Neural cell (in vitro differentiated cells): ENCODE results near the gene CNKSR1. TPM values are rescaled to one million over a fixed set of nuclear protein-coding genes. Genes with fewer than 3 reads are reported as not detected.

ENCODE experiments used
- H2AFZ ChIP-seq: fragments of 200-600, 300-800 bp; sonication (generic), shearing (Covaris generic); 2 replicates; pipeline ENCODE4 v1.6.0; 2014; ENCODE audit warnings: low read depth, mild to moderate bottlenecking, antibody characterized with exemption, low read length, moderate library complexity
- H3F3A ChIP-seq: fragments of 200-600 bp; shearing (Covaris generic); 2 replicates; pipeline ENCODE4 v1.6.1; 2016; ENCODE audit warnings: mild to moderate bottlenecking, moderate library complexity, mixed read lengths, antibody characterized with exemption, low read length; ENCODE audit not compliant: insufficient read depth, poor library complexity, severe bottlenecking
- H3K27ac ChIP-seq: fragments of 200-600, 300-800 bp; sonication (generic), shearing (Covaris generic); 2 replicates; pipeline ENCODE4 v1.5.1; 2014; ENCODE audit warnings: mild to moderate bottlenecking, low read length, moderate library complexity
- H3K27me3 ChIP-seq: fragments of 300-800, 200-600 bp; sonication (generic), shearing (Covaris generic); 2 replicates; pipeline ENCODE4 v1.6.0; 2014; ENCODE audit warnings: mild to moderate bottlenecking, low read depth, low read length, moderate library complexity; ENCODE audit not compliant: insufficient read depth
- H3K36me3 ChIP-seq: fragments of 300-800, 200-600 bp; sonication (generic), shearing (Covaris generic); 2 replicates; pipeline ENCODE4 v1.5.1; 2014; ENCODE audit warnings: mild to moderate bottlenecking, antibody characterized with exemption, low read length, moderate library complexity; ENCODE audit not compliant: insufficient read depth
- H3K4me2 ChIP-seq: fragments of 300-800, 200-600 bp; sonication (generic), shearing (Covaris generic); 2 replicates; pipeline ENCODE4 v1.6.0; 2014; ENCODE audit warnings: mild to moderate bottlenecking, low read length
- H3K4me3 ChIP-seq: fragments of 300-800, 200-600 bp; sonication (generic), shearing (Covaris generic); 2 replicates; pipeline ENCODE4 v1.5.1; 2014; ENCODE audit warnings: mild to moderate bottlenecking, low read length, moderate library complexity
- H3K79me2 ChIP-seq: fragments of 200-600 bp; shearing (Covaris generic); replicated peaks from 2 replicates; pipeline ENCODE4 v1.6.0; 2014; ENCODE audit warnings: mild to moderate bottlenecking, low read length, moderate library complexity; ENCODE audit not compliant: insufficient read depth
- H3K9ac ChIP-seq: fragments of 300-800, 200-600 bp; sonication (generic), shearing (Covaris generic); 2 replicates; pipeline ENCODE4 v1.6.1; 2016; ENCODE audit warnings: mild to moderate bottlenecking, low read length, mixed read lengths
- H3K9me2 ChIP-seq: fragments of 200-600 bp; shearing (Covaris generic); 2 replicates; pipeline ENCODE4 v1.6.1; 2016; ENCODE audit warnings: mild to moderate bottlenecking, low read length, mixed read lengths; ENCODE audit not compliant: insufficient read depth
- H3K9me3 ChIP-seq: fragments of 200-600, 300-800 bp; sonication (generic), shearing (Covaris generic); 2 replicates; pipeline ENCODE4 v1.6.1; 2016; ENCODE audit warnings: mild to moderate bottlenecking, mixed run types, low read length, moderate library complexity, mixed read lengths
- H4K20me1 ChIP-seq: fragments of 200-600 bp; shearing (Covaris generic); 2 replicates; pipeline ENCODE4 v1.6.1; 2016; ENCODE audit warnings: mild to moderate bottlenecking, mixed run types; ENCODE audit not compliant: insufficient read depth
- EP300 ChIP-seq: fragments of 450-650 bp; conservative IDR thresholded peaks from 2 replicates; pipeline ENCODE4 v1.6.1; 2014; ENCODE audit warnings: antibody characterized with exemption, mild to moderate bottlenecking, moderate library complexity; ENCODE audit not compliant: poor library complexity, severe bottlenecking
- EZH2 ChIP-seq: fragments of 200-600, 300-800 bp; shearing (Covaris generic), sonication (generic); IDR thresholded peaks from 2 replicates; pipeline ENCODE4 v1.6.1; 2014; ENCODE audit warnings: antibody characterized with exemption, low read length, borderline replicate concordance, mild to moderate bottlenecking; ENCODE audit not compliant: insufficient read depth, poor library complexity, severe bottlenecking
- MXI1 ChIP-seq: fragments of 450-650 bp; conservative IDR thresholded peaks from 2 replicates; pipeline ENCODE4 v1.6.1; 2014; ENCODE audit warnings: antibody characterized with exemption, mild to moderate bottlenecking; ENCODE audit not compliant: poor library complexity, severe bottlenecking
- POLR2AphosphoS5 ChIP-seq: IDR thresholded peaks from 2 replicates; pipeline ENCODE4 v1.6.1; 2012
- RAD21 ChIP-seq: fragments of 450-650 bp; conservative IDR thresholded peaks from 2 replicates; pipeline ENCODE4 v1.6.1; 2014; ENCODE audit warnings: antibody characterized with exemption, mild to moderate bottlenecking, moderate library complexity
- SMC3 ChIP-seq: fragments of 450-650 bp; conservative IDR thresholded peaks from 2 replicates; pipeline ENCODE4 v1.6.1; 2014; ENCODE audit warnings: antibody characterized with exemption, mild to moderate bottlenecking, moderate library complexity; ENCODE audit not compliant: poor library complexity
- TAF1 ChIP-seq: IDR thresholded peaks from 2 replicates; pipeline ENCODE4 v1.6.1; 2012; ENCODE audit warnings: low read depth
- polyA plus RNA-seq: library from polyadenylated mRNA; depleted of rRNA; stranded (reverse); fragments of >200 nt; gene quantifications from 2 replicates; pipeline ENCODE4 v1.2.3, GENCODE V29; 2014
- TF ChIP-seq, protein P1 (sequence below): fragments of 450-650 bp; IDR thresholded peaks from 2 replicates; pipeline ENCODE4 v1.5.1; 2014; ENCODE audit warnings: antibody characterized with exemption, mild to moderate bottlenecking, moderate library complexity; ENCODE audit not compliant: poor library complexity, severe bottlenecking
- TF ChIP-seq, protein P2 (sequence below): IDR thresholded peaks from 2 replicates; pipeline ENCODE4 v1.6.1; 2012; ENCODE audit warnings: borderline replicate concordance

Gene CNKSR1
- polyA plus RNA-seq, 1 donor from 2014 or later: 7.8 TPM

DNA sequence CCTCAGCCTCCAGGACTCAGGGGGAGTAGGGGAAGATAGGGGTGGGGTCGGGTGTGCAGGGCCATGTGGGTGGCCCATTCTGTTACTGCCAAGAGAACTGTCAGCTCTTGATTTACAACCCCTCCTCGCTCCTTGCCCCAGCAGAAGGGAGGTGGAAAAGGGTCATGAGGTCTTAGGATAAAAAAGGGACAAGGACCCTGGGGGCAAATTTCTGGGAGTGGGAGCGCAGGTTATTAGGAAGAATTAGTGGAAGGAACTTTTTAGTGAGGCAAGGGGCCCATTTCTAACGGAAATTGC, 17.6 kb upstream of the CNKSR1 start:
- no peaks in the 10 kb centered on the region for H4K20me1 ChIP-seq
- no peaks in the 10 kb centered on the region for H3K9me3 ChIP-seq
- H3K4me3 ChIP-seq: no peak overlapping the region
- H3K27me3 ChIP-seq: peaks cover 27% of the 10 kb centered on the region
- no peaks in the 10 kb centered on the region for H3F3A ChIP-seq
- H3K4me2 ChIP-seq: no peak overlapping the region
- no peaks in the 10 kb centered on the region for H3K79me2 ChIP-seq
- TF ChIP-seq TAF1: no peak
- TF ChIP-seq, protein P1, sequence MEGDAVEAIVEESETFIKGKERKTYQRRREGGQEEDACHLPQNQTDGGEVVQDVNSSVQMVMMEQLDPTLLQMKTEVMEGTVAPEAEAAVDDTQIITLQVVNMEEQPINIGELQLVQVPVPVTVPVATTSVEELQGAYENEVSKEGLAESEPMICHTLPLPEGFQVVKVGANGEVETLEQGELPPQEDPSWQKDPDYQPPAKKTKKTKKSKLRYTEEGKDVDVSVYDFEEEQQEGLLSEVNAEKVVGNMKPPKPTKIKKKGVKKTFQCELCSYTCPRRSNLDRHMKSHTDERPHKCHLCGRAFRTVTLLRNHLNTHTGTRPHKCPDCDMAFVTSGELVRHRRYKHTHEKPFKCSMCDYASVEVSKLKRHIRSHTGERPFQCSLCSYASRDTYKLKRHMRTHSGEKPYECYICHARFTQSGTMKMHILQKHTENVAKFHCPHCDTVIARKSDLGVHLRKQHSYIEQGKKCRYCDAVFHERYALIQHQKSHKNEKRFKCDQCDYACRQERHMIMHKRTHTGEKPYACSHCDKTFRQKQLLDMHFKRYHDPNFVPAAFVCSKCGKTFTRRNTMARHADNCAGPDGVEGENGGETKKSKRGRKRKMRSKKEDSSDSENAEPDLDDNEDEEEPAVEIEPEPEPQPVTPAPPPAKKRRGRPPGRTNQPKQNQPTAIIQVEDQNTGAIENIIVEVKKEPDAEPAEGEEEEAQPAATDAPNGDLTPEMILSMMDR: no peak
- no peak for TF ChIP-seq POLR2AphosphoS5
- TF ChIP-seq EP300: no peak
- TF ChIP-seq, protein P2, sequence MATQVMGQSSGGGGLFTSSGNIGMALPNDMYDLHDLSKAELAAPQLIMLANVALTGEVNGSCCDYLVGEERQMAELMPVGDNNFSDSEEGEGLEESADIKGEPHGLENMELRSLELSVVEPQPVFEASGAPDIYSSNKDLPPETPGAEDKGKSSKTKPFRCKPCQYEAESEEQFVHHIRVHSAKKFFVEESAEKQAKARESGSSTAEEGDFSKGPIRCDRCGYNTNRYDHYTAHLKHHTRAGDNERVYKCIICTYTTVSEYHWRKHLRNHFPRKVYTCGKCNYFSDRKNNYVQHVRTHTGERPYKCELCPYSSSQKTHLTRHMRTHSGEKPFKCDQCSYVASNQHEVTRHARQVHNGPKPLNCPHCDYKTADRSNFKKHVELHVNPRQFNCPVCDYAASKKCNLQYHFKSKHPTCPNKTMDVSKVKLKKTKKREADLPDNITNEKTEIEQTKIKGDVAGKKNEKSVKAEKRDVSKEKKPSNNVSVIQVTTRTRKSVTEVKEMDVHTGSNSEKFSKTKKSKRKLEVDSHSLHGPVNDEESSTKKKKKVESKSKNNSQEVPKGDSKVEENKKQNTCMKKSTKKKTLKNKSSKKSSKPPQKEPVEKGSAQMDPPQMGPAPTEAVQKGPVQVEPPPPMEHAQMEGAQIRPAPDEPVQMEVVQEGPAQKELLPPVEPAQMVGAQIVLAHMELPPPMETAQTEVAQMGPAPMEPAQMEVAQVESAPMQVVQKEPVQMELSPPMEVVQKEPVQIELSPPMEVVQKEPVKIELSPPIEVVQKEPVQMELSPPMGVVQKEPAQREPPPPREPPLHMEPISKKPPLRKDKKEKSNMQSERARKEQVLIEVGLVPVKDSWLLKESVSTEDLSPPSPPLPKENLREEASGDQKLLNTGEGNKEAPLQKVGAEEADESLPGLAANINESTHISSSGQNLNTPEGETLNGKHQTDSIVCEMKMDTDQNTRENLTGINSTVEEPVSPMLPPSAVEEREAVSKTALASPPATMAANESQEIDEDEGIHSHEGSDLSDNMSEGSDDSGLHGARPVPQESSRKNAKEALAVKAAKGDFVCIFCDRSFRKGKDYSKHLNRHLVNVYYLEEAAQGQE: no peak
- no peak for TF ChIP-seq MXI1
- TF ChIP-seq RAD21: no peak
- TF ChIP-seq SMC3: no peak
- no peak for TF ChIP-seq EZH2
- no peak overlapping the region for H3K27ac ChIP-seq
- no peaks in the 10 kb centered on the region for H3K9me2 ChIP-seq
- no peaks in the 10 kb centered on the region for H3K36me3 ChIP-seq
- no peak overlapping the region for H3K9ac ChIP-seq
- no peak overlapping the region for H2AFZ ChIP-seq

DNA sequence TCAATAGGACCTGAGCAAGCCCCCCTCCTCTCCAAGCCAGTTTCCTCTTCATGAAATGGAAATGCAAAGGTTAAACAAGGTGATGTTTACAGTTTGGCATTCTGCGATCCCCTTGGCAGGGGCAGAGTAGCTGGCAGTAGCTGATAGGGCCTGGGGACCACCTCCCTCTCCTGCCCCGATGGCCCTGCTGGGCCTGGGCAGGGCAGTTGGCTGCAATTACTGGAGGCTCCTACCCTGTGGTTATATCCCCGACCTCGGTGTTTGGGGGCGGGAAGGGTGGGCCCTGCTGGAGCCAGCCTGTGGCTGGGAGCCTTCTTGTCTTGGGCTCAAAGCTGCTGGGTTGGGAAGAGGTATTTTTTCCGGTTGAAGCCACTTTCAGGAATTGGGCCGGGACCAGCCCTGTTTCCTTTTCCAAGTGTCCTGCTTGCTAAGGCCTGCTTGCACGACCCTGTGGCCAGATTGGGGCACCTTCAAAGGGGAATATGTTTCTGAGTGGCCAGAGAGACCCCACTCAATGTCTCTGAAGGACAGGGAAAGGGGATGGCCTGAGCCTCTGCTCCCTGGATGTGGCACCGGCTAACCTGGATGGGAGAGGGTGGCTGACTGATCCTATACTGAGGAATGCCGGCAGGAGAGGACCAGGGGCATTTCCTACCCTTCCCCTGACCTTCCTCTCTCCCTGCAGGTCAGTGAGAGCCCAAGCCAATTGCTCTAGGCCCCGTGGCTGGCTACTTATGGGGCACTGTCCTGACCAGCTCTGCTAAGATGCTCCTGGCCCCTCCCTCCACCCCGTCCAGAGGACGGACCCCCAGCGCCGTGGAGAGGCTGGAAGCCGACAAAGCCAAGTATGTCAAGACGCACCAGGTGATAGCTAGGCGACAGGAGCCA, 16.5 kb upstream of the CNKSR1 start:
- Histone ChIP-seq H3K9me3 (no peaks in the 10 kb centered on the region), H2AFZ (peak overlapping the region; percentile 24), H3K27ac (no peak overlapping the region), H3K27me3 (peaks cover 23% of the 10 kb centered on the region), H3F3A (no peaks in the 10 kb centered on the region), H3K4me3 (peak overlapping the region; percentile 64), H3K4me2 (no peak overlapping the region), H3K9me2 (no peaks in the 10 kb centered on the region), H3K9ac (peak overlapping the region; percentile 61), H3K79me2 (no peaks in the 10 kb centered on the region), H4K20me1 (no peaks in the 10 kb centered on the region), H3K36me3 (no peaks in the 10 kb centered on the region)
- TF ChIP-seq EZH2: no peak
- no peak for TF ChIP-seq POLR2AphosphoS5
- TF ChIP-seq, protein P1: no peak
- TF ChIP-seq RAD21: no peak
- no peak for TF ChIP-seq SMC3
- TF ChIP-seq, protein P2: no peak
- TF ChIP-seq EP300: no peak
- no peak for TF ChIP-seq TAF1
- TF ChIP-seq MXI1: no peak
